Esophagus muscularis mucosa (tissue), 4 donors: ENCODE measurements around the gene CFHR5. TPM values are rescaled to one million over a fixed set of nuclear protein-coding genes. Genes with fewer than 3 reads are reported as not detected.

Experiments used
- DNase-seq: peaks from one replicate; pipeline ENCODE4 v3.0.0-alpha.2; 2017; ENCODE audit errors: extremely low spot score
- H3K27ac ChIP-seq, 4 donors: fragments of 200-600 bp; sonication (generic); replicated peaks in 1 of 4; 1 replicate in 3 of 4; 2 replicates in 1 of 4; pipeline ENCODE4 v1.5.1; 2016 to 2019; ENCODE audit warnings: mild to moderate bottlenecking in 1 of 4
- H3K27me3 ChIP-seq, 4 donors: fragments of 200-600 bp; sonication (generic); one replicate each; pipeline versions ENCODE4 v1.5.1 to v1.6.0; 2016 to 2019
- H3K36me3 ChIP-seq, 4 donors: fragments of 200-600 bp; sonication (generic); one replicate each; pipeline ENCODE4 v1.5.1; 2016 to 2019
- H3K4me1 ChIP-seq, 4 donors: fragments of 200-600 bp; sonication (generic); one replicate each; pipeline ENCODE4 v1.5.1; 2016 to 2019
- H3K4me3 ChIP-seq, 4 donors: fragments of 200-600 bp; sonication (generic); 1 replicate in 2 of 4; 2 replicates in 2 of 4; pipeline ENCODE4 v1.5.1; 2016 to 2019; ENCODE audit warnings: mild to moderate bottlenecking in 4 of 4, moderate library complexity in 1 of 4
- H3K9me3 ChIP-seq, 4 donors: fragments of 200-600 bp; sonication (generic); 1 replicate in 3 of 4; 2 replicates in 1 of 4; pipeline ENCODE4 v1.5.1; 2016 to 2019
- EP300 ChIP-seq: sonication (generic); formaldehyde crosslinking; IDR thresholded peaks from one replicate; pipeline ENCODE4 v1.6.1; 2017; ENCODE audit warnings: antibody characterized with exemption
- POLR2A ChIP-seq: fragments of 450-650 bp; IDR thresholded peaks from one replicate; pipeline ENCODE4 v1.6.1; 2017; ENCODE audit warnings: antibody characterized with exemption, moderate library complexity, mild to moderate bottlenecking, low read depth
- POLR2AphosphoS5 ChIP-seq, 2 donors: sonication (generic); formaldehyde crosslinking; IDR thresholded peaks; one replicate each; pipeline ENCODE4 v1.6.1; 2017; ENCODE audit warnings: antibody characterized with exemption in 2 of 2
- WGBS: methylation state at CpG from one replicate; pipeline ENCODE4 v1.1.5; 2018; 5-methylcytosine and 5-hydroxymethylcytosine counted together
- intact Hi-C: fragments of 100-400 bp; cut with DNase I; formaldehyde crosslinking; loops from one replicate; pipeline ENCODE4 v1.15.1; 2023
- total RNA-seq, 4 donors: library from RNA; depleted of rRNA; stranded (reverse); fragments of >200 nt; gene quantifications; one replicate each; pipeline versions ENCODE4 v1.1.0 to v1.2.1, GENCODE V29; 2016
- TF ChIP-seq, protein P1 (sequence below), 3 experiments: fragments of 200-600 bp in 2 of 3; fragments of 450-650 bp in 1 of 3; sonication (generic) in 2 of 3; IDR thresholded peaks; one replicate each; pipeline ENCODE4 v1.5.1; 2017 to 2019; ENCODE audit warnings: antibody characterized with exemption in 3 of 3, mild to moderate bottlenecking in 2 of 3, moderate library complexity in 1 of 3

Gene CFHR5
- total RNA-seq, 4 donors from 2014 or later = not detected

DNA sequence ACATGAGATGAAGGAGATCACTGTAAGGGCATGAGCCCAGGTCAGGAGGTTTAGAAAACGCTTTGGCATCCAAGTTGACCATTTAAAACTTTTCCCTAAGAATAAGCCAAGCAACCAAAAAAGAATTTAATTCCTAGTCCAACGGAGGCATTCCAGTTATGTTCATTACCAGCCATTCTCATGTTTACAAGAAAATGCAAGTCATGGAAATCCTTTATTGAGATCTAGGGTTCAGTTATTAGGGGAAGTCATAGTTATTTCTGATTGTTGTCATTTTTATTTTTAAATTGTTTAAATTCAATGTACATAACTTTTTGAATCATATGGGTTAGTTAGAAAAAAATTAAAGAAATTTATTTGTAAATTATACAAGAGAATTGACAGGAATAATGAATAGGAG, 24.5 kb downstream of the CFHR5 start:
- no peak overlapping the region for H3K27ac ChIP-seq
- TF ChIP-seq POLR2A = no peak
- TF ChIP-seq, protein P1, sequence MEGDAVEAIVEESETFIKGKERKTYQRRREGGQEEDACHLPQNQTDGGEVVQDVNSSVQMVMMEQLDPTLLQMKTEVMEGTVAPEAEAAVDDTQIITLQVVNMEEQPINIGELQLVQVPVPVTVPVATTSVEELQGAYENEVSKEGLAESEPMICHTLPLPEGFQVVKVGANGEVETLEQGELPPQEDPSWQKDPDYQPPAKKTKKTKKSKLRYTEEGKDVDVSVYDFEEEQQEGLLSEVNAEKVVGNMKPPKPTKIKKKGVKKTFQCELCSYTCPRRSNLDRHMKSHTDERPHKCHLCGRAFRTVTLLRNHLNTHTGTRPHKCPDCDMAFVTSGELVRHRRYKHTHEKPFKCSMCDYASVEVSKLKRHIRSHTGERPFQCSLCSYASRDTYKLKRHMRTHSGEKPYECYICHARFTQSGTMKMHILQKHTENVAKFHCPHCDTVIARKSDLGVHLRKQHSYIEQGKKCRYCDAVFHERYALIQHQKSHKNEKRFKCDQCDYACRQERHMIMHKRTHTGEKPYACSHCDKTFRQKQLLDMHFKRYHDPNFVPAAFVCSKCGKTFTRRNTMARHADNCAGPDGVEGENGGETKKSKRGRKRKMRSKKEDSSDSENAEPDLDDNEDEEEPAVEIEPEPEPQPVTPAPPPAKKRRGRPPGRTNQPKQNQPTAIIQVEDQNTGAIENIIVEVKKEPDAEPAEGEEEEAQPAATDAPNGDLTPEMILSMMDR (IDR thresholded peaks at IDR 0.05) = no peak
- TF ChIP-seq POLR2AphosphoS5 (IDR thresholded peaks at IDR 0.05) = no peak
- TF ChIP-seq EP300 = no peak
- no peak for DNase-seq
- no peaks in the 10 kb centered on the region for H3K4me1 ChIP-seq
- H3K4me3 ChIP-seq = no peak overlapping the region
- intact Hi-C loops = no loop called here
- 70% methylated on average over 2 of the region's 2 CpGs for WGBS
- H3K9me3 ChIP-seq = no peaks in the 10 kb centered on the region
- no peaks in the 10 kb centered on the region for H3K27me3 ChIP-seq
- no peaks in the 10 kb centered on the region for H3K36me3 ChIP-seq

DNA sequence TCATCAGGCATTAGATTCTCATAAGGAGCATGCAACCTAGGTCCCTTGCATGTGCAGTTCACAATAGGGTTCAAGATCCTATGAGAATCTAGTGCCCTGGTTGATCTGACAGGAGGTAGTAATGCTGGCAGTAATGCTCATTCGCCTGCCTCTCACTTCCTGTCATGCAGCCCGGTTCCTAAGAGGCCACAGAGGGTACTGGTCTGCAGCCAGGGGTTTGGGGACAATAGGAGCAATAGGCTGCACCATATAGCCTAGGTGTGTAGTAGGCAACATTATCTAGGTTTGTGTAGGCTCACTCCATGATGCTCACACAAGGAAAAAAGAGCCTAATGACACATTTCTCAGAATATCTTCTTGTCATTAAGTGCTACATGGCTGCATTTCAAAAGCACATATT, 25.8 kb downstream of the CFHR5 start:
- H3K4me3 ChIP-seq = no peak overlapping the region
- DNase-seq = no peak
- WGBS = 55% methylated on average over 2 of the region's 2 CpGs
- no peaks in the 10 kb centered on the region for H3K36me3 ChIP-seq
- H3K27ac ChIP-seq = no peak overlapping the region
- no peaks in the 10 kb centered on the region for H3K9me3 ChIP-seq
- H3K4me1 ChIP-seq = no peaks in the 10 kb centered on the region
- TF ChIP-seq EP300 (no peak), POLR2AphosphoS5 (IDR thresholded peaks at IDR 0.05) (no peak), POLR2A (no peak)
- TF ChIP-seq, protein P1 (IDR thresholded peaks at IDR 0.05) = no peak
- intact Hi-C loops = no loop called here
- no peaks in the 10 kb centered on the region for H3K27me3 ChIP-seq

DNA sequence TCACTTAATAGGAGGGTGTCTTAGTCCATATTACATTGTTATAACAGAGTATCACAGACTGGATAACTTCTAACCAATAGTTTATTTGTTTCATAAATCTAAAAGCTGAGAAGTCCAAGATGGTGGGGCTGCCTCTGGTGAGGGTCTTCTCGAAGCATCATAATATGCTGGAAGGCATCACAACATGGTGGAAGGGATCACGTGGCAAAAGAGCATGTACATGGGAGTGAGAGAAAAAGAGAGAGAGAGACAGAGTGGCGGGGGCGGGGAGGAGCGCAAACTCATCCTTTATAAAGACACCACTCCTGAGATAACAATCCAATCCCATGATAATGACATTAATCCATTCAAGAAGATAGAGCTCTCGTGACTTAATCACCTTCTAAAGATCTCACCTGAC, 31.5 kb downstream of the CFHR5 start:
- 91% methylated on average over 6 of the region's 6 CpGs for WGBS
- H3K9me3 ChIP-seq = peaks cover 0 to 8% (median 4%) of the 10 kb centered on the region in 4 donors
- H3K27ac ChIP-seq = no peak overlapping the region
- H3K4me1 ChIP-seq = no peaks in the 10 kb centered on the region
- H3K27me3 ChIP-seq = no peaks in the 10 kb centered on the region
- TF ChIP-seq POLR2A (no peak), POLR2AphosphoS5 (IDR thresholded peaks at IDR 0.05) (no peak), EP300 (no peak)
- TF ChIP-seq, protein P1 (IDR thresholded peaks at IDR 0.05) = no peak
- intact Hi-C loops = no loop called here
- no peak overlapping the region for H3K4me3 ChIP-seq
- H3K36me3 ChIP-seq = no peaks in the 10 kb centered on the region
- no peak for DNase-seq

DNA sequence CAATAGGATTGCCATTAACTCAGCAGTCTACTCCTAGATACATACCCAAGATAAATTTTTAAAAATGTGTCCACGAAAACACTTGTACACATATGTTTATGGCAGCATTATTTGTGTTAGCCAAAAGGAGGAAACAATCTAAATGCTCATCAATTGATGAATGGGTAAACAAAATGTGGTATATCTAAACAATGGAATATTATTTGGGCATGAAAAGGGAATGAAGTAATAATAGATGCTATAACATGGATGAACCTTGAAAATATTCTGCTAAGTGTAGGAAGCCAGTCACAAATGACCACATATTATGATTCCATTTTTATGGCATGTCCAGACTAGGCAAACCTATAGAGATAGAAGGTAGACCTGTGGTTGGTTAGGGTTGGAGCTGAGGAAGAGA, 34.3 kb downstream of the CFHR5 start:
- H3K4me3 ChIP-seq = no peak overlapping the region
- TF ChIP-seq EP300 (no peak), POLR2A (no peak), POLR2AphosphoS5 (IDR thresholded peaks at IDR 0.05) (no peak)
- TF ChIP-seq, protein P1 (IDR thresholded peaks at IDR 0.05) = no peak
- intact Hi-C loops = no loop called here
- no peak for DNase-seq
- no peak overlapping the region for H3K27ac ChIP-seq
- 93% methylated on average over 1 of the region's 1 CpG for WGBS
- no peaks in the 10 kb centered on the region for H3K36me3 ChIP-seq
- H3K27me3 ChIP-seq = no peaks in the 10 kb centered on the region
- no peaks in the 10 kb centered on the region for H3K4me1 ChIP-seq
- H3K9me3 ChIP-seq = peaks cover 0 to 8% (median 4%) of the 10 kb centered on the region in 4 donors

- intact Hi-C loops = no loop called here
- H3K4me1 ChIP-seq = no peaks in the 10 kb centered on the region
- no peaks in the 10 kb centered on the region for H3K27me3 ChIP-seq
- TF ChIP-seq EP300 (no peak), POLR2AphosphoS5 (IDR thresholded peaks at IDR 0.05) (no peak), POLR2A (no peak)
- TF ChIP-seq, protein P1 (IDR thresholded peaks at IDR 0.05) = no peak
- 92% methylated on average over 3 of the region's 3 CpGs for WGBS
- no peaks in the 10 kb centered on the region for H3K36me3 ChIP-seq
- H3K9me3 ChIP-seq = peaks cover 0 to 8% (median 4%) of the 10 kb centered on the region in 4 donors
- no peak overlapping the region for H3K4me3 ChIP-seq
- DNase-seq = no peak
- no peak overlapping the region for H3K27ac ChIP-seq
These were observed 35.9 kb downstream of the CFHR5 start for GRCh38 chr1:197013234-197013633.
